ENCODE results near the gene ZNF664. TPM values are rescaled to one million over a fixed set of nuclear protein-coding genes. Genes with fewer than 3 reads are reported as not detected.

ZNF664 gene
- total and polyA plus RNA-seq, 10 of the 15 experiments (the other 5 are each of a cell fraction or from before 2014, with no cell fraction given), result 1.8 to 65.6 (median 30.8) TPM

GRCh38 chr12:123972457-123973401, at the start of gene ZNF664, which contains the start of gene CCDC92 (continued):
- TF ChIP-seq E2F8 (IDR thresholded peaks at IDR 0.05; ENCODE audit: low read depth, partially characterized antibody) (no peak), NFIC (IDR thresholded peaks at IDR 0.05; ENCODE audit: low read depth, low read length) (no peak), NR2C1 (IDR thresholded peaks at IDR 0.05) (peak; percentile 45; the same call in 1 of the 2 replicates), SP1 (IDR thresholded peaks at IDR 0.05; ENCODE audit: low read depth, low read length) (peak; percentile 15), NR2F1 (conservative IDR thresholded peaks at IDR 0.05) (peak; percentile 73), CTCF (IDR thresholded peaks at IDR 0.05 in 2 of 3, conservative IDR thresholded peaks at IDR 0.05 in 1 of 3; ENCODE audit: control insufficient read depth in 2 of 3, extremely low read depth in 1 of 3, insufficient read depth in 1 of 3, low read depth in 3 of 3, low read length in 3 of 3) (peak in 2 of 3 experiments; percentile 13 to 36; a peak in 2 of 6 replicates), CHD2 (IDR thresholded peaks at IDR 0.05; ENCODE audit: borderline replicate concordance, low read depth, low read length) (peak; percentile 30; the same call in 1 of the 2 replicates), BCLAF1 (IDR thresholded peaks at IDR 0.05) (no peak), SIN3A (IDR thresholded peaks at IDR 0.05; ENCODE audit: low read depth, low read length) (peak; percentile 32; the same call in 1 of the 2 replicates), SMARCA5 (IDR thresholded peaks at IDR 0.05) (peak; percentile 68), DPF2 (IDR thresholded peaks at IDR 0.05) (0 out of 2 replicates have a peak, but pooled peaks have one; percentile 18), KAT2A (conservative IDR thresholded peaks at IDR 0.05; ENCODE audit: control insufficient read depth, low read depth, low read length) (no peak), MTA2 (IDR thresholded peaks at IDR 0.05; ENCODE audit: low read depth) (no peak), BHLHE40 (IDR thresholded peaks at IDR 0.05; ENCODE audit: borderline replicate concordance in 1 of 2, low read depth in 2 of 2, low read length in 1 of 2) (peak in 1 of 2 experiments; percentile 54; a peak in 1 of 4 replicates), IKZF1 (conservative IDR thresholded peaks at IDR 0.05) (peak; percentile 84), PRDM15 (CRISPR knock-in tag; IDR thresholded peaks at IDR 0.05) (no peak), YY1 (IDR thresholded peaks at IDR 0.05; ENCODE audit: low read depth, low read length) (peak; percentile 17; the same call in 1 of the 2 replicates)

Measured in GM12878 (cell line).